ENCODE measurements around the gene RPS2.

The RPS2 gene

GRCh38 chr16:1919327-1919998 lies 45.2 kb downstream of the RPS2 start:
- DNase-seq (ENCODE audit: low read depth in 2 of 2), result no peak

GRCh38 chr16:1918351-1919326 lies 46.0 kb downstream of the RPS2 start, which contains the start of gene HS3ST6:
TSS of gene HS3ST6 (minus strand) at chr16:1918415. CDS start at chr16:1918323, 92 bp downstream.
- DNase-seq (ENCODE audit: low read depth in 2 of 2), result no peak

- DNase-seq (ENCODE audit: low read depth in 2 of 2), result no peak
These were observed 46.8 kb downstream of the RPS2 start for GRCh38 chr16:1917665-1918350.

DNA sequence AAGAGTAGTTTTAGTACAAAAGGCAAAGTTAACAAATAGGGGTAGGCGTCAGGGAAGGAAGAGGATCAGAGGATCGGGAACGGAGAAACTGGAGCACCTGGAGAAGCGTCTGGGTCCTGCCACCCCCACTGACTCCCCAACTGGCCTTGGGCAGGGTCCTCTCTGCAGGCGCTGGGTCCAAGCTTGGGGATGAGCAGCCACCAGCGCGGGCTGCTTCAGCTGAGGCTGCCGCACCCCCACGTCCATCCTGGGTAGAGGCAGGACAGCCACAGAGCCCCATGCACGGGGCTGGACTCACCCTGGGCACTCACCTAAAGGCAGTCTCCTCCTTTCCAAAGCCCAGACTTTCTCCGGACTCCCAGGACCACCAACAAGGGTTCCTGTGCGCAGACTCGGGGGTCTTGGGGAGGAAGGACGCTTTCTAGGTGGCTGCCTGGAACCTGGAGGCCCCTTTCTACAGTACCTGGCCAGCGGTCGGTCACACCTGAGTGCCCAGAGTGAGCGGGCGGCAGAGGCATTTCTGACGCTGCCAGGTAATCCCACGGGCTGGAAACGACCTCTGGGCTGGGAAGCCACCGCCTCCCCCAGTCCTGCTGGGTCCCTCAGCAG lies 47.5 kb downstream of the RPS2 start:
- no peak for DNase-seq (ENCODE audit: low read depth in 2 of 2)

DNA sequence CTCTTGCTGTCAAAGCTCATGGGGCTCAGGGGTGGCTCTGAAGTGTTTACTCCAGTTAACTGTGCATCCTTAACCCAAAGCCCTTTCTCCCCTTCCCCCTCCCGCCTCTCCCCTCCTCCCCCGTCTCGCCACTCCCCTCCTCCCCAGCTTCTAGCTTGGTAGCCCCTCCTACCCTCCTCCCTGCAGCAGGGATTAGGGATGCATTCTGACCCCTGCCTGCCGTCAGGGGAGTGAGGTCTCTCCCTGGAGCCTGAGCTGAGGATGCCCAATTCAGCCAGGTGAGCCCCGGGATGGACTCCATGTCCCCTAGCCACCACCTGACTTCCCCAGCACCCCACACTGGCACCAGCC lies 48.0 kb downstream of the RPS2 start:
- no peak for DNase-seq (ENCODE audit: low read depth in 2 of 2)

GRCh38 chr16:1915732-1916639 lies 48.6 kb downstream of the RPS2 start:
- no peak for DNase-seq (ENCODE audit: low read depth in 2 of 2)

DNA sequence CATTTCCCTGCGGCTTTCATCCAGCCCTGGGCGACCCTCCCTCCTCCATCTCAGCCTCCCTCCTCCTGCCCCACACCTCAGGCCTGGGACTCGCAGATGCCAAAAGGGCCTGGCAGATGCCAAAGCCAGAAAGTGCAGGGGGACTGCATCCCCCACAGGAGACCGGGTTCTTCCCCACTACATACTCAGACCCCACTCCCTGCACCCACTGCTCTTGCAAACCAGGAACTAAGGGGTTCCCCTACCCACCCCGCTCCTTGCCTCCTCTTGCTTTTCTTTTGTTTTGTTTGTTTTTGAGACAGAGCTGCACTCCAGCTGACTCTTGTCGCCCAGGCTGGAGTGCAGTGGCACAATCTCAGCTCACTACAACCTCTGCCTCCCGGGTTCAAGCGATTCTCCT lies 49.6 kb downstream of the RPS2 start:
- no peak for DNase-seq (ENCODE audit: low read depth in 2 of 2)

DNA sequence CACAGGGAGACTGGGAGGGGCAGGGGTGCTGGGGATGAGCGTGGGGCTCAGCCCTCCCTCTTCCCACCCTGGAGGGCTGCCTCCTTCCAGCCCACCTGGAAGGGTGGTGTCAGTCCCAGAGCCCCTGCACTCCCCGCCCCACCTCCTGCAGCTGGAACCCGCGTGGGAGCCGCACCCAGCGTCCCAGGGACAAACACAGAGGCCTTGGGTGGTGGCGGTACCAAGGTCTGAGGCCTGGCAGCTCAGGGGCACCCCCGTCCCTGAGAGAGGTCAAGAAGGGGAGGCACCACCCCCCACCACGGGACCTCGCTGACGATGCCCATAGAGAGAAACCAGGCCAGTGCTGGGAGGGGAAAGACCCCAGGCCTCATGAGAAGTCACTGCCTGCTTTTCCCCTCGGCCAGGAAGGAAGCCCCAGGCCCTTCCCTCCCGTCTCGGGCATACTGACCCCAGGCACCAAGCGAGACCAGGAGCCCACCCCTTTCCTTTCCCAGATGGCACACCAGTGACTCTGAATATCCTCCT lies 50.5 kb downstream of the RPS2 start:
- DNase-seq (ENCODE audit: low read depth in 2 of 2), result no peak

GRCh38 chr16:1913327-1914083 lies 51.1 kb downstream of the RPS2 start:
- DNase-seq (ENCODE audit: low read depth in 2 of 2), result no peak

GRCh38 chr16:1912215-1912543 lies 52.4 kb downstream of the RPS2 start:
- no peak for DNase-seq (ENCODE audit: low read depth in 2 of 2)

All from stimulated activated CD8-positive, alpha-beta memory T cell treated with anti-CD3 and anti-CD28 coated beads, Interleukin-7, amount 100 ng/mL, for 1 hour (primary cell).